Measurements from ENCODE around the gene BACE2. TPM values are rescaled to one million over a fixed set of nuclear protein-coding genes. Genes with fewer than 3 reads are reported as not detected.

Gene BACE2
- total RNA-seq, 1 donor from 2014 or later = 16.8 TPM

DNA sequence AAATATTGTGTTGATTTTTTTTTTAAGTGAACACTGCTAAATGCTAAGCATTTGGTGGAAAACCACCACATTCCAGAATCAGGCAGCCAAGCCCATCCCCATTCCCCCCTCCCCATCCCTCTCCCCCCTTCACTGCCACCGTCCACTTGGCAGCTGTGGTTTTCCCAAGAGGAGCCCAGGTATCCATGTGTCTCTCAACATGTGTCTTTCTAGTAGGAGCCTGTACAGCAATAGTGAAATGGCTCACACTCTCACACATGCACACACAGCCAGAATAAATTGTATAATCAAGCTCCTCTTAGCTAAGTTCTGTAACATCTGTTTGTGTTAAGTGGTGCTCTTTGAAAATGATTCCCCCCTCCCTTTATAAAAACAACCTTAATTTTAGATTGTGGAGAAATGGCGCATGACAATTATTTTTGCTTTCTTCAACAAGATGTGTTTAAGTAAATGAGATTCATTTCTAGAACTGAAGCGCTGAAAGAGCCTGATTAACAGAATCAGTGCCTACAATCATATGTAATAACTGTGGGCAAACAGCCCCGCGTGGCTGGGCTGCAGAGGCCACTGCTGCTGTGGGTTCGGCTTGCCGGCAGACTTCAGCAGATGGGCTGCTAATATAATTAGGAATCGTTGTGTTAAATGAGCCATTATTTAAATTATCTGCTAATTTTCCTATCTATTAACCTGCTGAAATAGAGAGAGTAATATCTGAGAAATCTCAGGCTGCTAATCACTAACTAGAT lies 43.3 kb downstream of the BACE2 start:
- Mint-ChIP-seq H3K27me3 (ENCODE audit: low read depth, unreplicated experiment) (peaks cover 8% of the 10 kb centered on the region), H3K27ac (ENCODE audit: unreplicated experiment) (no peak overlapping the region), H3K4me1 (ENCODE audit: low read depth, unreplicated experiment) (peaks cover 18% of the 10 kb centered on the region), H3K9me3 (ENCODE audit: unreplicated experiment) (peaks cover 3% of the 10 kb centered on the region), H3K36me3 (ENCODE audit: low read depth, unreplicated experiment) (peaks cover 2% of the 10 kb centered on the region), H3K4me3 (ENCODE audit: unreplicated experiment) (no peak overlapping the region)
- peaks cover 61% of the 10 kb centered on the region for H4K20me1 ChIP-seq (ENCODE audit: insufficient read depth, low read length)
- H3K4me2 ChIP-seq (ENCODE audit: low read length) = peak overlapping the region; percentile 25
- H3K27me3 ChIP-seq (ENCODE audit: insufficient read depth, low read length) = no peaks in the 10 kb centered on the region
- TF ChIP-seq EZH2 (IDR thresholded peaks at IDR 0.05; ENCODE audit: insufficient read depth, low read length) = no peak
- DNase-seq (ENCODE audit: low read depth) (no peak), FAIRE-seq (no peak)
- peaks cover 20% of the 10 kb centered on the region for H3K4me1 ChIP-seq (ENCODE audit: insufficient read depth, low read length)
- H2AFZ ChIP-seq (ENCODE audit: low read depth, low read length) = no peak overlapping the region
- no peaks in the 10 kb centered on the region for H3K9me3 ChIP-seq (ENCODE audit: insufficient read depth, low read depth, low read length)
- H3K27ac ChIP-seq (ENCODE audit: low read depth, low read length) = no peak overlapping the region
- H3K79me2 ChIP-seq (ENCODE audit: insufficient read depth, low read length) = peaks cover 25% of the 10 kb centered on the region
- no peaks in the 10 kb centered on the region for H3K36me3 ChIP-seq (ENCODE audit: insufficient read depth, low read length)
- no peak overlapping the region for H3K4me3 ChIP-seq (ENCODE audit: insufficient read depth, low read depth, low read length)
- no peak overlapping the region for H3K9ac ChIP-seq (ENCODE audit: low read length)

DNA sequence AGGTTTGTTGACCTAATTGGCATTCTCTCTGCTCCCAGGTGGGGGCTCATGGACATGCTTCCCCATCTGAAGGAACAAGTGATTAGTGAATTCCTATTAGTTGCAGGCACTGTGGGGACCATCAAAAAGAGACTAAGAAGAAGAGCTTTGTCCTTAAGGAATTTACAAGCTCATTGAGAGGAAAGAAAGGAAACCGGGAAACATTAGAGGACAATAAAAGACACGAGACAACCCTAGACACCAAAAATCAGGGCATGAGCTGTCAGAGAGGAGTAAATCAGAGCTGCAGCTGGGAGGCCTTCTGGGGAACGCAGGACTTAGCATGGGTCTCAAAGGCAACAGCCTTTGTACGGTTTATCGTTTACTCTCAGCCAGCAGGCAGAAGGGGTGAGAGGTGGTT lies 45.1 kb downstream of the BACE2 start:
- Histone ChIP-seq H3K79me2 (ENCODE audit: insufficient read depth, low read length) (peaks cover 22% of the 10 kb centered on the region), H3K27ac (ENCODE audit: low read depth, low read length) (no peak overlapping the region), H3K4me1 (ENCODE audit: insufficient read depth, low read length) (peaks cover 17% of the 10 kb centered on the region), H3K9ac (ENCODE audit: low read length) (no peak overlapping the region), H3K36me3 (ENCODE audit: insufficient read depth, low read length) (no peaks in the 10 kb centered on the region), H2AFZ (ENCODE audit: low read depth, low read length) (no peak overlapping the region), H3K9me3 (ENCODE audit: insufficient read depth, low read depth, low read length) (no peaks in the 10 kb centered on the region), H3K27me3 (ENCODE audit: insufficient read depth, low read length) (no peaks in the 10 kb centered on the region), H3K4me3 (ENCODE audit: insufficient read depth, low read depth, low read length) (no peak overlapping the region), H3K4me2 (ENCODE audit: low read length) (no peak overlapping the region), H4K20me1 (ENCODE audit: insufficient read depth, low read length) (peaks cover 54% of the 10 kb centered on the region)
- Mint-ChIP-seq H3K36me3 (ENCODE audit: low read depth, unreplicated experiment) (peaks cover 2% of the 10 kb centered on the region), H3K9me3 (ENCODE audit: unreplicated experiment) (peaks cover 3% of the 10 kb centered on the region), H3K27ac (ENCODE audit: unreplicated experiment) (no peak overlapping the region), H3K4me1 (ENCODE audit: low read depth, unreplicated experiment) (peaks cover 18% of the 10 kb centered on the region), H3K4me3 (ENCODE audit: unreplicated experiment) (no peak overlapping the region), H3K27me3 (ENCODE audit: low read depth, unreplicated experiment) (peaks cover 8% of the 10 kb centered on the region)
- DNase-seq (ENCODE audit: low read depth) (no peak), FAIRE-seq (no peak)
- TF ChIP-seq, protein P1, sequence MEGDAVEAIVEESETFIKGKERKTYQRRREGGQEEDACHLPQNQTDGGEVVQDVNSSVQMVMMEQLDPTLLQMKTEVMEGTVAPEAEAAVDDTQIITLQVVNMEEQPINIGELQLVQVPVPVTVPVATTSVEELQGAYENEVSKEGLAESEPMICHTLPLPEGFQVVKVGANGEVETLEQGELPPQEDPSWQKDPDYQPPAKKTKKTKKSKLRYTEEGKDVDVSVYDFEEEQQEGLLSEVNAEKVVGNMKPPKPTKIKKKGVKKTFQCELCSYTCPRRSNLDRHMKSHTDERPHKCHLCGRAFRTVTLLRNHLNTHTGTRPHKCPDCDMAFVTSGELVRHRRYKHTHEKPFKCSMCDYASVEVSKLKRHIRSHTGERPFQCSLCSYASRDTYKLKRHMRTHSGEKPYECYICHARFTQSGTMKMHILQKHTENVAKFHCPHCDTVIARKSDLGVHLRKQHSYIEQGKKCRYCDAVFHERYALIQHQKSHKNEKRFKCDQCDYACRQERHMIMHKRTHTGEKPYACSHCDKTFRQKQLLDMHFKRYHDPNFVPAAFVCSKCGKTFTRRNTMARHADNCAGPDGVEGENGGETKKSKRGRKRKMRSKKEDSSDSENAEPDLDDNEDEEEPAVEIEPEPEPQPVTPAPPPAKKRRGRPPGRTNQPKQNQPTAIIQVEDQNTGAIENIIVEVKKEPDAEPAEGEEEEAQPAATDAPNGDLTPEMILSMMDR (IDR thresholded peaks at IDR 0.05; ENCODE audit: insufficient read depth, low read depth, low read length) = no peak
- no peak for TF ChIP-seq EZH2 (IDR thresholded peaks at IDR 0.05; ENCODE audit: insufficient read depth, low read length)

DNA sequence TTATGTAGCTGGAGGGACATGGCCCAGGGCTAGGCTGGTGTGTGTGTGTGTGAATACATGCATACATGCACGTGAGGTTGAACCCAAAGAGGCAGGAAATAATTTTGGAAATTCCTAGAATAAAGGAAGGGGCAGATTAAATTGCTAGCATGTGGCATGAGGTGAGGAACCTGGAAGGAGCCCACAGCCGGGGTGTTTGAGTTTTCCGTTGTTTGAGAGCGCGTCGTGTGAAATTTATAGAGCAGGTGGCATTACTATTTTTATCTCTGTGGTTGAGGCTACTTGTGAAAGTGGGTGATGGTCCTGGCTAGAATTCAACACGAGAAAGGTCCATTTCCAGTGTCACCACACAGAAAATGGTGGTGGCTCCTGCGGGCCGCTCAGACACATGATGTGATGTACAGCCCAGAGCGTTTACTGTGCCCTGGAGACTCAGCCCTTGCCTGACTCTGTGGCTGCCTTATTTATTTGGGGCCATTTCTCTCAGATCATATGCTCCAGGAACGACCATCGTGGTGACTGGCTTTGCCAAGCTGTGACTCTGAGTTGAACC lies 48.0 kb downstream of the BACE2 start:
- no peak overlapping the region for H2AFZ ChIP-seq (ENCODE audit: low read depth, low read length)
- no peak overlapping the region for H3K4me3 ChIP-seq (ENCODE audit: insufficient read depth, low read depth, low read length)
- no peaks in the 10 kb centered on the region for H3K9me3 Mint-ChIP-seq (ENCODE audit: unreplicated experiment)
- H3K4me2 ChIP-seq (ENCODE audit: low read length) = no peak overlapping the region
- H3K4me3 Mint-ChIP-seq (ENCODE audit: unreplicated experiment) = no peak overlapping the region
- DNase-seq (ENCODE audit: low read depth) (no peak), FAIRE-seq (no peak)
- TF ChIP-seq EZH2 (IDR thresholded peaks at IDR 0.05; ENCODE audit: insufficient read depth, low read length) = no peak
- H3K4me1 ChIP-seq (ENCODE audit: insufficient read depth, low read length) = peaks cover 4% of the 10 kb centered on the region
- H3K27me3 Mint-ChIP-seq (ENCODE audit: low read depth, unreplicated experiment) = peaks cover 9% of the 10 kb centered on the region
- H3K27ac ChIP-seq (ENCODE audit: low read depth, low read length) = no peak overlapping the region
- no peaks in the 10 kb centered on the region for H3K27me3 ChIP-seq (ENCODE audit: insufficient read depth, low read length)
- no peaks in the 10 kb centered on the region for H3K36me3 ChIP-seq (ENCODE audit: insufficient read depth, low read length)
- no peaks in the 10 kb centered on the region for H3K9me3 ChIP-seq (ENCODE audit: insufficient read depth, low read depth, low read length)
- no peak overlapping the region for H3K9ac ChIP-seq (ENCODE audit: low read length)
- H3K36me3 Mint-ChIP-seq (ENCODE audit: low read depth, unreplicated experiment) = peaks cover 2% of the 10 kb centered on the region
- H3K4me1 Mint-ChIP-seq (ENCODE audit: low read depth, unreplicated experiment) = peaks cover 15% of the 10 kb centered on the region
- peaks cover 15% of the 10 kb centered on the region for H3K79me2 ChIP-seq (ENCODE audit: insufficient read depth, low read length)
- peaks cover 27% of the 10 kb centered on the region for H4K20me1 ChIP-seq (ENCODE audit: insufficient read depth, low read length)
- no peak overlapping the region for H3K27ac Mint-ChIP-seq (ENCODE audit: unreplicated experiment)
